Epidermal melanocyte (primary cell): ENCODE measurements around the gene A2ML1.
"Not testable (repeated sequence)": the region's sequence is repeated elsewhere in the genome, so short reads cannot be mapped to it uniquely, and the experiment has no call there.

Experiments used
- DNase-seq: peaks from one replicate; pipeline ENCODE4 v3.0.0; 2011; ENCODE audit warnings: low spot score; ENCODE audit not compliant: insufficient read length

A2ML1 gene

GRCh38 chr12:8822298-8822697 lies at the start of gene A2ML1:
A2ML1 (plus strand) TSS chr12:8822621; CDS start chr12:8822652, 31 bp downstream.
- no peak for DNase-seq

GRCh38 chr12:8773461-8773860 lies 49.0 kb upstream of the A2ML1 start:
- DNase-seq, result no peak

GRCh38 chr12:8779281-8779680 lies 43.1 kb upstream of the A2ML1 start:
- no peak for DNase-seq

GRCh38 chr12:8779862-8780261 lies 42.6 kb upstream of the A2ML1 start:
- no peak for DNase-seq

- peak; percentile 45 for DNase-seq
Measured at GRCh38 chr12:8780389-8780788, 42.0 kb upstream of the A2ML1 start.

GRCh38 chr12:8781381-8782127 lies 40.9 kb upstream of the A2ML1 start:
- DNase-seq, result no peak

- peak; percentile 48 for DNase-seq
Measured at GRCh38 chr12:8784290-8784888, 38.0 kb upstream of the A2ML1 start.

- no peak for DNase-seq
Measured at GRCh38 chr12:8785499-8785898, 36.9 kb upstream of the A2ML1 start.

- DNase-seq, result not testable (repeated sequence)
Measured at GRCh38 chr12:8787206-8787605, 35.2 kb upstream of the A2ML1 start.

- DNase-seq, result not testable (repeated sequence)
Measured at GRCh38 chr12:8788706-8789105, 33.7 kb upstream of the A2ML1 start.

GRCh38 chr12:8789341-8790013 lies 32.9 kb upstream of the A2ML1 start:
- not testable (repeated sequence) for DNase-seq

GRCh38 chr12:8793226-8793625 lies 29.2 kb upstream of the A2ML1 start:
- not testable (repeated sequence) for DNase-seq

- DNase-seq, result not testable (repeated sequence)
Measured at GRCh38 chr12:8794611-8795010, 27.8 kb upstream of the A2ML1 start.

- DNase-seq, result no peak
Measured at GRCh38 chr12:8796831-8797626, 25.4 kb upstream of the A2ML1 start.

GRCh38 chr12:8801213-8801612 lies 21.2 kb upstream of the A2ML1 start:
- DNase-seq, result not testable (repeated sequence)

- DNase-seq, result not testable (repeated sequence)
Measured at GRCh38 chr12:8804833-8805232, 17.6 kb upstream of the A2ML1 start.

GRCh38 chr12:8805487-8805886 lies 16.9 kb upstream of the A2ML1 start:
- DNase-seq, result not testable (repeated sequence)

- DNase-seq, result not testable (repeated sequence)
Measured at GRCh38 chr12:8807084-8807483, 15.3 kb upstream of the A2ML1 start.

GRCh38 chr12:8810112-8810511 lies 12.3 kb upstream of the A2ML1 start:
- not testable (repeated sequence) for DNase-seq

- DNase-seq, result no peak
Measured at GRCh38 chr12:8813572-8814357, 8.7 kb upstream of the A2ML1 start.
